HG03039 (cell line): Measurements from ENCODE around the gene RNF135.
A peak's percentile ranks its signal among the peaks of the same experiment; 100 is the strongest.
"Not testable (repeated sequence)": the region's sequence is repeated elsewhere in the genome, so short reads cannot be mapped to it uniquely, and the experiment has no call there.

Experiments
- ATAC-seq: cut with Tn5 transposase; IDR thresholded peaks from one replicate; pipeline ENCODE4 v1.9.1; 2021; ENCODE audit warnings: mild to moderate bottlenecking, moderate library complexity; ENCODE audit not compliant: unreplicated experiment

Gene RNF135

GRCh38 chr17:30970831-30971567, at the start of gene RNF135:
TSS of gene RNF135 (plus strand) at chr17:30971039. CDS start at chr17:30971074, 35 bp downstream.
- ATAC-seq, result peak; percentile 50

GRCh38 chr17:30921544-30922196, 49.2 kb upstream of the RNF135 start, which contains the start of gene ADAP2:
TSS of gene ADAP2 (plus strand) at chr17:30921945. CDS start at chr17:30922015, 70 bp downstream.
- no peak for ATAC-seq

GRCh38 chr17:30922235-30923030, 48.4 kb upstream of the RNF135 start:
- ATAC-seq, result no peak

- ATAC-seq, result no peak
These were observed 46.5 kb upstream of the RNF135 start for GRCh38 chr17:30924341-30924740.

GRCh38 chr17:30926516-30926915, 44.3 kb upstream of the RNF135 start:
- no peak for ATAC-seq

GRCh38 chr17:30927756-30928155, 43.1 kb upstream of the RNF135 start:
- no peak for ATAC-seq

GRCh38 chr17:30928584-30928983, 42.3 kb upstream of the RNF135 start:
- no peak for ATAC-seq

- no peak for ATAC-seq
These were observed 41.7 kb upstream of the RNF135 start for GRCh38 chr17:30929081-30929633.

GRCh38 chr17:30929861-30930260, 41.0 kb upstream of the RNF135 start:
- ATAC-seq, result not testable (repeated sequence)

- no peak for ATAC-seq
These were observed 40.3 kb upstream of the RNF135 start for GRCh38 chr17:30930495-30930894.

- ATAC-seq, result not testable (repeated sequence)
These were observed 39.3 kb upstream of the RNF135 start for GRCh38 chr17:30931582-30931981.

- ATAC-seq, result no peak
These were observed 36.9 kb upstream of the RNF135 start for GRCh38 chr17:30933966-30934365.

- ATAC-seq, result no peak
These were observed 31.7 kb upstream of the RNF135 start for GRCh38 chr17:30939051-30939689.

GRCh38 chr17:30942308-30943079, 28.3 kb upstream of the RNF135 start:
- no peak for ATAC-seq

- no peak for ATAC-seq
These were observed 23.0 kb upstream of the RNF135 start for GRCh38 chr17:30947796-30948195.

- ATAC-seq, result no peak
These were observed 20.6 kb upstream of the RNF135 start for GRCh38 chr17:30950189-30950588.

GRCh38 chr17:30950669-30951399, 20.0 kb upstream of the RNF135 start:
- no peak for ATAC-seq

GRCh38 chr17:30952638-30953393, 18.0 kb upstream of the RNF135 start:
- ATAC-seq, result no peak
